Cerebellar cortex (tissue), 1 donor: Measurements from ENCODE around the gene P2RY13.

ENCODE experiments used
- DNase-seq: peaks from one replicate; pipeline ENCODE4 v3.0.0-alpha.2; 2015; ENCODE audit warnings: low spot score

P2RY13 gene

DNA sequence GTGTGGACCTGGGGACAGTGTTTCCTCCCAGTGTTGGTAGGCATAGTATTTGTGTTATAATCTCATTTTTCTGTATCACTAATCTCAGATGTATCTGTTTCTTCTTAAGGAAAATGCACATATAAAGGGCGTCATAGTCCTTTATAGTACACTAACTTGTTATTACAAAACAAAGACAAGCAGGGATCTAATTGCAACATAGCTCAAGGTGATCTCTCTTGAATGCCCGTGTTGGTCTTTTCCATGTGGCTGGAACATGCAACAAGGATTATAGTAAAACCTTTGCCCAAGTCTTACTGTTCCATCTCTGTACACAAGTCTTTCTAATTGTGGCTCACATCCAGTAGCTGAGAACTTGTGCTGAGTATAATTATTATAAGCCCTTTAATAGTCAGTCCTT, 9.2 kb downstream of the P2RY13 start:
- DNase-seq: no peak

DNA sequence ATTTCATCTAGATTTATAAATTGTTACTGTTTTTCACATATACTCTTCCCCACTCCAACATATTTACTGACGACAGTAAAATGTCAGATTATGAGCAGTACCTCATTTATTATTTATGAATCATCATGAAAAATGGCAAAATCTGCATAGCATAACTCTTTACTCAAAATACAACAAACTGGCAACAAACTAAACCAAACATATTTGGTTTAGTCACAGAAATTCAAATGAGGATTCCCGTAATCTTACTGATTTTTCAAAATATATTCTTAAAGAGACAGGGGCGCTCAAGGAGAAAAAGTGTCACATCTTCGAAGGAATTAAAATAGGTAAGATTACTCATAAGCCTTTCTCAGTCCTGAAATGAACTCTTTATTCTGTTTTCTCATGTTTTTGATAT, 9.7 kb downstream of the P2RY13 start:
- no peak for DNase-seq

DNA sequence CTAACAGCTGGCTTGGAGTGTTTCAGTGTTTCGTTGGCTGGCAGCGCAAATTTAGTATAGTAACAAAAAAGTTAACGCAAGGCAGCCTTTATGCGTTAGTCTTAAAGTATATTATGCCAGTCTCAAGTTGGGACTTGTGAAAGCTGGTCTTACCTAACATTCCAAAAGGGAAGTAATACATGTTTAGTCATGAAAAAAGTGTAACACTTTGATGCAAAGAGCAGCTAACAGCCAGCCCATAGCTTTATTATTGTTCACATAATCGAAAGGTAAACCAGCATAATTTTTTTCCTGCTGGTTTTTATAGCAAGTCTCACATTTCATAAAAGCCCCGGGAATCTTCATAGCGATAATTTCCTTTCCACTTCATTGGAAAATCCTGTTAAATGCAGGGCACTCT, 10.4 kb downstream of the P2RY13 start:
- DNase-seq: no peak

DNA sequence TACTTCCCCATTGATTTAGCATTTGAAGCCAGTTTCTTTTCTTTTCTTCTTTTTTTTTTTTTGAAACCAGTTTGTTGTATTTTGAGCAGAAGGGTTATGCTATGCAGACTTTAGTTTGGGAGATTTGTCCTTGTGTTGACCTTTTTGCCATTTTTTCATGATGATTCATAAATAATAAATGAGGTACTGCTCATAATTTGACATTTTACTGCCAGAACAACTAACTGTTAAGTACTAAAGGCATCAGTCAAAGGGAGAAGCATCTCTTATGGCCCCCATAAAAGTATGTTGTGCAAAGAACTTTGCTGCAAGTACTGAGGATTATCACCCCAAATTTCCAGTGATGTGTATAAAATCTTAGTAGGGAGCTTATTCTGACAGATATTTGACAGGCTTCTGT, 11.0 kb downstream of the P2RY13 start:
- DNase-seq: no peak

DNA sequence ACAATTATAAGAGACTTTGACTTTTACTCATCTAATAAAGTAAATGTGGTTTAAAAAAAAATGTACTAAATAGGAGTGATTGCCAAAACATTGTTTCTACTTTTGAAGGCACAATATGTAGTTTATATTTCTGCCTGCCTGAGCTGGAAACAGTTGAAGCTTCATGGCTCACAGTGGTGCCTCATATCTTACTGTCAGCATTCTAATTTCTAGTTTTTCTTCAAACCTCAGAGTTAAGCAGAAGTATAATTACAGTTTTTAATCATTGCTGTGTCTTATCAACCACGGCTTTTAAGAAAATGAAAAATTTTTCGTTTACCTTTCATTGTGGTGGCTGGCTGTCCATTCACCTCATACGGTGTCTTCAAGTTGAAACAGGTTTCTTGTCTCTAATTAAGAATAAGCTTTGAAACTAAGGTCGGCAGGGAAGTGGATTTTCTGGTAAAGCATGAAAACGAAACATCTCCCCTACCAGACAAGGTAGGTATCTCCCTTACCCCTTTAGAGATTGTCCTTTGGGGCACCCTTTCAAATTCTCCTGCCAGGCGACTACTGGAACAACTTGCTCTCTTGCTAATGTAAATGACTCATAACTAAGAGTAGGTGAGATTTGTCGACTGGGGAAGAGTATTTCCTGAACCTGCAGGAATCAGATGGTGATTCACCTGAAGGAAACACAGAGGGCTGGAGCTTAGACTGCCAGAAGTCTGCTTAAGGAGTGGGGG, 12.9 kb downstream of the P2RY13 start, which contains the start of gene GPR87:
Gene GPR87, minus strand, starts transcription at position 554 of the 725 bp plus-strand sequence. CDS start 16,720 bp downstream, outside the sequence.
- DNase-seq: no peak

DNA sequence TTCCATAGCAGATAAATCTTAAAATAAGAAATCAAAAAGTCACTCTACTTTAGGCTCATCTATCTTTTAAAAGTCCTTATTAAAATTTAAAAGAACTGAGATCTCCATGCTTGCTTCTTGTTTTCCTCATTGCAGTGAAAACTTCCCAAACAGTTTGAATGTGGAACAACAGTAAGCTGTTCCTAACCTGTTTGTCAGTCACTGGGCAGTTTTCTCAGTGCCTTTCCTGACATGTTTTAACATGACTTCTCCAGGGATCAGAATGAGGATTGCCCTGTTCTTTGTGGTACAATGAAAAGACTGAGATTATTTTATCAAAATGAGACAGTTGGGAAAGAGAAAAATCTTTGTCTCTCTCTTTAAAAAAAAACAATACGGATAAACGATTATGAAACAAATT, 13.5 kb downstream of the P2RY13 start:
- no peak for DNase-seq

DNA sequence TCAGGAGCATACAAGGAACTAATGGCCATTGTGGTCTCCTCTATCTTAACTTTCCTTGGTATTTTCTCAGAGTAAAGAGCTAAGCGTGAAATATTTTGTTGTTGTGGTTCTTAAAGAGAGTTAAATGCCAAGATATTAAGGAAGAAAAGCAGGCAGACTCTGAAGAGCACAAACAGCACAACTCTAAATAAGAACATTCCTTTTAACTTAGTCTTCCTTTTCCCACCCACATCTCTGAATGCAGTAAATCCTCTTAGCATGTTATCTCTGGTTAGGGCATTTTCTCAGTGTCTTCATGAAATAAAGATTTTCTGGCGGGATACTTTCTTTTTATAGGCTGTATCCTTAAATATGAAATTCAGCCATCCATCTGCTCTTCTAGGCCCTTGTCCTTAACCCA, 14.2 kb downstream of the P2RY13 start:
- no peak for DNase-seq

DNA sequence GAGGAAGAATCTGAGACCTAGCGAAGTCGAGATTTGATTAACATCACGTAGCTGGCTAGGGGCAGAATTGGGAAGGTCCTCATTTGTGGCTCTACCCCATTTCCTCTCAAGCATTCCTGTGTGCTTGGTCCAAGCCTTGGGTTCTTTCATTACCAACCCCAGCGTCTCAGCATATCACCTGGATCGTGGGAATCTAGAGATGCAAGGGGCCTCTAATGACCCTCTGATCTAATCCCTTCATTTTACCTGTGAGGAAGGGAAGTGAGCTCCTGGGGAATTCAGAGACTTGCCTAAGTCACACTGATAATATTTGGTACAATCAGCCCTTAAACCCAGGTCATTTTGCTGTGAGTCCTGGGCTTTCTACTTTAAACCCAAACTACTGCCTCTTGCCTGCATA, 14.8 kb downstream of the P2RY13 start:
- DNase-seq: no peak

DNA sequence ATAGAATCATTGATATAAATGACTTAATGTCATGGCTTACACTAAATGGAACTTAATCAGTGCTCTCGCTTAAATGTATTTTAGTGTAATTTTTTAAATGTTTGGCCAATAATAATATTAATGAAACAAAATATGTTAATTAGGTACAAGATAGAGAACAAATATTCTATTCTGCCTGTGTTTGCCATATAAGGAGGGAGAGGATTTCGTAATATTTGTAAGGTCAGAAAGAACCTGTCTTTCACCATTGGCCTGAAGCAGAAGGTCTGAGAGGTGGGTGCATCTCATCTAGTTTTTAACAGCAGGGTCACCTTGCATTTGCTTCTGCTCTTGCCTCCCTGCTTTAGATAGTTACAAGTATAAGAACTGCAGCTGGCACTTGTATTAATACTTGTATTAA, 15.2 kb downstream of the P2RY13 start:
- no peak for DNase-seq

DNA sequence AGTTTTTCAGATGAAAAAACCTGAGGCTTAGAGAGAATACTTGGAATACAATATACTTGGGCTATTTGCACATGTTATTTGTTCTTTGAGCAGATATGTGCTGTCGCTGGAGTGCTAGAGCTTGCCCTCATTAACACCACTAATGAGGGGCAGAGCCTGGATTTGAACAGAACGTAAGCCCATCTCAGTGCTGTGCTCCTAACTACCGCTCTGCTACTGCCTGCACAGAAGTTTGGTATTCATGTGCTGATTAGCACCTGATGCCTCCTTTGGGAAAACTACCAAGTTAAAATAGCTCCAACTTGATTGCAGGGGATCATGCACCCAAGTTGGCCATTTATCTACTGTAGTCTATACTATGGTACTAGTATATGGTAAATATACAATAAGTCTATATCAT, 16.4 kb downstream of the P2RY13 start:
- no peak for DNase-seq

DNA sequence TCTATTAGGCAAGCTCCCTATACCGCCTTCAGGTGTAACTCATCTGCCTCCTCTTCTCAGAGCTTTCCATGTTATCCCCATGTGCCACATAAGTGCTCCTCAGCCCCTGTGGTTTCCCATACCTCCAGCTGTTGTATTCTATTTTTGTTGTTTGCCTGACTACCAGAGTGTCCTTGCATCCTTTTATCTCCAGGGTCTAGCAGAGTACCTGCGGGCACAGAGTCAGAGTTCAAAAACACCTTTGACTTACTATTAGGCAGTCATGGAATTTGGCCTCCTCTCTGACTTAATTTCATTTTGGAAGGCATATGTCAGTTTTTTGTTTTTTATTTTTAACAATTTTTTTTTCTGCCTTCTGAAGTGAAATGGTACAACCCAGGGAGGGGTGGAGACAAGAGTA, 19.8 kb downstream of the P2RY13 start:
- no peak for DNase-seq

DNA sequence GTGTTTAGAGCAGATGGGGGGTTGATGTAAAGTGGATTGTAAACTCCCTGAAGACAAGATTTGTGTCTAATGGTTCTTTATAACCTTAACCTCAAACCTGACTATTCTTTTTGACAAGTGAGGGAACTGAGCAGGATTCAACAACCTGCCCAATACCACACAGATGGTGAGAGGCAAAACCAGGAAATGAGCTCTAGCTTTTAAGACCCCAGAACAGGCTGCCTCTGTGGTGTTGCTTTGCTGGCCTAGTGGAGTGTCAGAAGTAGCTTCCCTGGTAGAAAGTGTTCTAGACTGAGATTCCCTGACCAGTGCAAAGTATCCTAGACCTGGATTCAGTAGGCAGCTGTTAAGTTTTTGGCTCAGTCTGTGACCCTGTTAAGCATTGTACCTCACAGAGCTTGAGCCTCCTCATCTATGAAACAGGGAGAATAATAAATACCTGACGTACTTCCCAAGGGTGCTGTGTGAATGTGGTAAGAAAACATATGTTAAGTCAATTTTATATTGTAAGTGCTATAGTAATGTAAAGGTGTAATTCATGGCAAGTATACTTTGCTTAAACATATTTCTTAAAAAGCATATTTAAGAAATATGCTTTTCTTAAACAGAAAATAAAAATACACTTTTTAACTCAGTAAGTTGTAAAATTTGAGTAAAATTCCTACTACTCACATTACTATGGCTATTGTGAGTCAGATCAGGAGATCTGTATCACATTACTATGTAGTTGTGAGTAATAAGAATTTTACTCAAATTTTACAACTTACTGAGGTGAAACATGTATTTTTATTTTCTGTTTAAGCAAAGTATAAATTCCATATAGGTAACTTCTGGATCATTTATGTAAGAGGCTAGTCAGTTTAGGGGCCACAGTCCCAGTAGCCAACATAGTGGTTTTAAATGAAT, 21.5 kb downstream of the P2RY13 start:
- DNase-seq: no peak

DNA sequence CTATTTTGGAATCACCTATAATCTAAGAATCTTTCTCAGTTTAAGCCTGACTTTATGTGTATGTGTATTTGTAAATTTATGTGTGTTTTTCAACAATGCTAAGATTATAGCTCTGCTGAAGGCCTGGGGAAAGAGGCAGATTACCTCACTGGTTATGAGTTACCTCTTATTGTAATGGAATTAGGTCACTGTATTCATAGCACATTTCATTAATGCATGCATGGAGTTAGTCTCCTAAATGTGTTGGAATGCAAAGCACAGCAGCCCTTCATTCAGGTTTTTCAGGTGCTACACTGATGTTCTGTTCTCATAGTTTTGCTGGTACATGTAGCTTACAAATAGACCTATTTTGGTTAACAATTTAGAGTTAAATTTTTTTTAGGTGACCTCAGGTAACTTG, 22.2 kb downstream of the P2RY13 start:
- no peak for DNase-seq

DNA sequence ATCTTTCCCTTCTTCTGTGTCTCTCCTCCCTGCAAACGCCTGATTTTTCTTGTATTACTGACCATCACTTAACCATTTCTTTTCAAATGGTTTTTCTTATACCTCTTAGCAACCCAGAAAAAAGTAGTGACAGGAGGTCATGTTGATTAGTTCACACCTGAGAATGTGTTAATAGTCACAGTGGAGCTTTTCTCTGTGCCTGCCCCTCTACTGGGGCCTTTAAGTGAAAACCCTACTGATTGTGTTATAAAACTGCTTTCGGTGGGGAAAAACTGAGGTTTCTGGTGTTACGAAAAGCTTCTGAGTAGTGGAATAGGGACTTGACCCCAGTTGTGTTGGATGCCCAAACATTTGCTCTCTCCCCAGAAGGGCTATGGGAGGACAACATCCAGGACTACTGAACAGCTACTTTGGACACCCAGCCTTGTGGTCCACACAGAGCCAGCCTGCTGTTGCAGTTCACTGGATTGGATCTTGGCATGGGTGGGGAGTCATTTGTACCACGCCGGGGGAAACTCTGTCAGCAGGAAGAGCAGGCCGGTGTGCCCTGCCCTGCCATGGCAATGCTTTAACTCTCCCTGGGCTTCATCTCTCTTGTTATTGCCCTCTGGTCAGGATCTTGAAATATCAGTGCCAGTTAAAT, 23.1 kb downstream of the P2RY13 start:
- no peak for DNase-seq

DNA sequence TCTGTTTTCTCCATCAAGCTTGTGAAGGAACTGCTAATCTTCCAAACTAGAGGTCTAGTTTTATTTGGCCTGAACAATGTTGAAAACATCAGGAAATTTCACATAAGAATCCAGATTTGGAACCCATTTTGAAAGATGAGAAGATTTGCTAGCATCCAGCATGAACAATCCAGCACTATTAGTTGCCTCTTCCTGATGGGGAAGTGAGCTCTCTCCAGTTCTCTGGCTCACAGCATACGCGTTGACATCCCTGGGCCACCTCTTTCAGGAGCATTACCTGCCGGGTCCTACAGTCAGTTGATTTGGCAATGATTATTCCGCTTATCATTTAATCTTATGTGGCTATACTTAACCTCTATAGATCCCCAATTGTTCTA, 23.6 kb downstream of the P2RY13 start:
- DNase-seq: no peak

DNA sequence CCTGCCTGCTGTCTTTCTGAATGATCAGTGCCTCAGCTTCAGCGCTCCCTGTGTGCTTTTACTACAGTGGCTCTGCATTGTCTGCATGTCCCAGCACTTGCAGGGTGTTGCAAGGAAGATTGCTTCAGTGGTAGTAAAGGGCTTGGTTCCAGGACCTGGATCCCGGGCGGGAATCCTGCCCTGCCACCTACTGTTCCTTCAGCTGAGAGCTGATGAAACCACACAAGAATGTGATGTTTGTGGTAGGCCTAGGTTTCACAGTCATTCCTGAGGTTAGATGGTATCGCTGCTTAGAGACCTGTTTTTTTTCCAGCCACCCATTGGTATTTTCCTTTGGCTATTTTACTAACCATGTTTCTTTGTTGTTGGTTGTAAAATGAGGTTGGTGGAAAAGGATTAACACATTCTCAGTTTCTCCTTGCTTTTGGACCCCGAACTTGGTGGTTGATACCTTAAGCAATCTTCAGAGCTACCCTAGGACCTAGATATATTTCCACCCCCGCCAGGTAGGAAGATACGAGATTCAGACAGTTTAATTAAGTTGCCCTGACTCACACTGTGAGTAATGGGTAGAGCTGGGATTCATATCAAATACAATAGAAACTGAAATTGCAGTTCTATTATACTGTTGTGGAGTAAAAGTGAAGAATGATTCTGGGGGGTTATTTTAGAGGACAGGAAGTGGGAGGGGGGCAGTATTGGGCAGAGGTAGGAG, 24.1 kb downstream of the P2RY13 start:
- peak; percentile 31 for DNase-seq

DNA sequence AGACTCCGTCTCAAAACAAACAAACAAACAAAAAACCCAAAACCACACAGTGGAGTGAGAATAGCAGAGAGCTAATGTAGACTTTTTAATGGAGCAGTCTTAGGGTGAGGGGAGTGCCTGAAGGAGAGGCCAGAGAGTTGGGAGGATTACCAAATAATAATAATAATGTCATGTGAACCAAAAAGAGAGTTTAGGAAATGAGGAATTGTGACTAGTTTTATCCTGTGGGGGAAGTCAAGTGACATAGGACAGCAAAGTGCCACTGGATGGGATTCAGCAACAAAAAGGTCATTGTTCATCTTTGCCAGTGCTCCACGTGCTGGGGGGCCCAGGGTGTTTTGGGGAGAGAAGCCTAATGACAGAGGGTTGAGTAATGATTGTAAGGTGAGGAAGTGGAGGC, 25.6 kb downstream of the P2RY13 start:
- no peak for DNase-seq

DNA sequence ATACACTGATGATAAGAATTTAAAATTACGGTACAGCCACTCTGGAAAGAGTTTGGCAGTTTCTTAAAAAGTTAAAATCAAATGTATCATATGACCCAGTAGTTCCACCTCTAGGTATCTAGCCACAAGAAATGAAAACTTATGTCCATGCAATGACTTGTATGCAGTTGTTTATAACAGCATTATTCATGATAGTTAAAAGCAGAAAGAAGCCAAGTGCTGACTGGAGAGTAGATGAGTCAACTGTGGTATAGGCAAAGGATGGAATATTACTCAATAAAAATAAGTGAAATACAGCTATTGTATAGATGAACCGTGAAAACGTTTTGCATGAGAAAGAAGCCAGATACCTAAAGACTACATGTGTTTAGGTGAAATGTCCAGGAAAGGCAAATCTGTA, 27.6 kb downstream of the P2RY13 start:
- no peak for DNase-seq

DNA sequence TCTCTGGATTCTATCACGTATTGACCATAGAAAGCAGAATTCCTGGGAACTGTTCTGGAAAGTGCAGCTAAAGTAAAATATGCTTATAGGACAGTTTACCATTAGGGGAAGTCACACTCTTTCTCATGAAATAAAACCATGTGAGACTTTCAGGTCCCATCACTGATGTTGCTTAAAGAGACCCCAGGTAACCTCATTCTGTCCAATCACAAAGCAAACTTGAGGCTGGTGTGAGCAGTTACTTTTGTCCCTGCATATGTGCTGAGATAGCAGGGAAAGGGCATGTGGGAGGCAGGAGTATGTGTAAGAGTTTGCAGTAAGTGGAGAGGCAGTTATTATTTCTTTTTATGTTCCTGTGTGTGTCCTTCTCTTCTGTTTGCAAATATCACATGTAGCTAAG, 28.8 kb downstream of the P2RY13 start:
- DNase-seq: no peak

DNA sequence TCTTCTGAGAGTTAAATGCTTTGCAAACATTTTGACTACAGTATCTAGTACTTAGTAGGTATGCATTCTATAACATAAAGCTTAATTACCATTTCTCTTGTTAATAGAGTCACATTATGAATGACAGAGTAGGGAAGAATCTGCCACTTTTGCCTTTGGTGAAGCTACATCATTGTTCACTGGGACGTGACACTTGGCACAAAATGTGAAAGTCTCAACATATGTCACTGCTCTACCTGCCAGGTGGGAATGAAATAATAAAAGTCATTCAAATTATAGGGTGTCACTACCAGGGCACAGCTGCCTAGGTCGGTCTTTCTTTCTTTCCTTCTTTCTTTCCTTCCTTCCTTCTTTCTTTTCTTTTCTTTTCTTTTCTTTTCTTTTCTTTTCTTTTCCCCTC, 30.3 kb downstream of the P2RY13 start:
- DNase-seq: peak; percentile 56

DNA sequence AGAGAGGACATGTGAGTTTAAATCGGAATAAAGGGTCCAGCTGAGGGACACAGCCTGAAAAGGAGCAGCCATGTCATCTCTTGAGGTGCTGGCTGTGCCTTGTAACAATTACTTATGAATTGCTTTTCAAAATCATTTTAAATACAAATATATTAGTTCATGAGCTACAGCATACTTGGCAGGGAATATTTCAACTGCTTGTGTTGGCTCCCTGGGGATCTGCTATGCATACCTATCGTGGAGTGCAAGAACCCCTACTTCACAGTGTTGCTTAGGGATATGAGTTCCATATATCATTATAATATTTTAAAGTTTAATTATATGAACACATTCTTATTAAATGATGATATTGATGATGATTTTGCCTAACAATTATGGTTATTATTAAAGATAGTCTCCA, 31.9 kb downstream of the P2RY13 start:
- no peak for DNase-seq

DNA sequence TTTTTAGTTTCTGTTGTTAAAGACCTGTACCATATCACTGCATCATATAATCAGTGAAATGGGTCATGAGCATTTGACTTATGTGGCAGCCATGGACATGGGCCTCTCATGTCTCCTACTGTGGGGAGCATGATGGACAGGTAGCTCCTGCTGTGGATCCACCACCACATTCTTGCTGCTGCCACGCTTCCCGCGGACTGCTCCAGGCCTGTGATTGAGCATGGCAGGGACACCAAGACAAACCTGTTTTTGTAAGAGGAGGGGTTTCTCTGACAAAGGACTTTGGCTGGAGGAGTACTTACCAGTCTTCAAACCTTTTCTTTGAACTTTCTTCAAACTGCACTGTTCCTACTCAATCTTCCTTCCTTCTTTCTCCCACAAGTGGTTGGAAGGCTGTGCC, 33.1 kb downstream of the P2RY13 start:
- no peak for DNase-seq
